ENCODE results near the gene SPACA6. TPM values are rescaled to one million over a fixed set of nuclear protein-coding genes. Genes with fewer than 3 reads are reported as not detected.

Gene SPACA6
- polyA plus RNA-seq, 3 donors, result 0.99 to 5.1 (median 2.4) TPM

DNA sequence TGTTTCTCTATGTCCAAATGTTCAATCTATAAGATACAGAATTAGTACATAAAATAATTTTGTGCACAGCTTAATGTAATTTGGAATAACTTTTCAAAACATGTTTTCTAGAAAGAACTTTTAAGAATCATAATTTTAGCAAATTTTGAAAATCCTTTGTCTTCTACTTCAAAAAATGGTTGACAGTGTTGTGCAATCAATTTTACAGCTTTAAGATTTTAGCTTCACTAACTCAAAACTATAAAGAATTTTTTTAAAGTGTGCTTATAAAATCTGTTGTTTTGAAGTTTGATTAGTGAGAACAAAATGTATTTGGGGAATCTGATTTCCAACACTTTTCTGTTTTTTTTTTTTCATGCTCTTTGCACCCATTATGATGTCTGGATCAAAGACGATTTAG, 12.7 kb upstream of the SPACA6 start:
- H3K27ac Mint-ChIP-seq, result no peak overlapping the region
- H2AFZ ChIP-seq (ENCODE audit: insufficient read depth, low read depth, low read length, poor library complexity, severe bottlenecking), result no peak overlapping the region
- no peak overlapping the region for H3K4me3 Mint-ChIP-seq
- peaks cover 5 to 7% of the 10 kb centered on the region in 2 donors for H3K4me1 ChIP-seq (ENCODE audit: control insufficient read depth in 1 of 2, insufficient read depth in 2 of 2, low read length in 2 of 2)
- peaks cover 3% of the 10 kb centered on the region in 2 donors for H3K36me3 Mint-ChIP-seq
- H3K27me3 Mint-ChIP-seq (ENCODE audit: low read depth in 3 of 3), result peaks cover 43 to 58% (median 45%) of the 10 kb centered on the region in 3 donors
- peaks cover 6% of the 10 kb centered on the region for H3K4me1 Mint-ChIP-seq
- H3K36me3 ChIP-seq (replicated peaks in 1 of 2; ENCODE audit: control insufficient read depth in 1 of 2, insufficient read depth in 2 of 2, low read length in 2 of 2), result no peaks in the 10 kb centered on the region
- no peak overlapping the region for H3K4me3 ChIP-seq (replicated peaks in 1 of 3; ENCODE audit: low read depth in 2 of 3, low read length in 3 of 3)
- no peak overlapping the region for H3K4me2 ChIP-seq (replicated peaks; ENCODE audit: extremely low read depth, low read length, poor library complexity, severe bottlenecking)
- DNase-seq, result no peak
- no peak overlapping the region for H3K9ac ChIP-seq (ENCODE audit: insufficient read depth, low read length, poor library complexity, severe bottlenecking)
- H3K27me3 ChIP-seq (ENCODE audit: control insufficient read depth in 2 of 2, insufficient read depth in 2 of 2, low read length in 2 of 2), result peaks cover 38 to 54% of the 10 kb centered on the region in 2 donors
- intact Hi-C loops (cut with micrococcal nuclease), result loop anchor here in 1 of 2 donors (10.0 kb wide), 1 partner anchor 94 kb away; no protein-coding TSS in a partner anchor
- TF ChIP-seq, protein P1, sequence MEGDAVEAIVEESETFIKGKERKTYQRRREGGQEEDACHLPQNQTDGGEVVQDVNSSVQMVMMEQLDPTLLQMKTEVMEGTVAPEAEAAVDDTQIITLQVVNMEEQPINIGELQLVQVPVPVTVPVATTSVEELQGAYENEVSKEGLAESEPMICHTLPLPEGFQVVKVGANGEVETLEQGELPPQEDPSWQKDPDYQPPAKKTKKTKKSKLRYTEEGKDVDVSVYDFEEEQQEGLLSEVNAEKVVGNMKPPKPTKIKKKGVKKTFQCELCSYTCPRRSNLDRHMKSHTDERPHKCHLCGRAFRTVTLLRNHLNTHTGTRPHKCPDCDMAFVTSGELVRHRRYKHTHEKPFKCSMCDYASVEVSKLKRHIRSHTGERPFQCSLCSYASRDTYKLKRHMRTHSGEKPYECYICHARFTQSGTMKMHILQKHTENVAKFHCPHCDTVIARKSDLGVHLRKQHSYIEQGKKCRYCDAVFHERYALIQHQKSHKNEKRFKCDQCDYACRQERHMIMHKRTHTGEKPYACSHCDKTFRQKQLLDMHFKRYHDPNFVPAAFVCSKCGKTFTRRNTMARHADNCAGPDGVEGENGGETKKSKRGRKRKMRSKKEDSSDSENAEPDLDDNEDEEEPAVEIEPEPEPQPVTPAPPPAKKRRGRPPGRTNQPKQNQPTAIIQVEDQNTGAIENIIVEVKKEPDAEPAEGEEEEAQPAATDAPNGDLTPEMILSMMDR (IDR thresholded peaks at IDR 0.05), result no peak
- no peaks in the 10 kb centered on the region for H3K79me2 ChIP-seq (ENCODE audit: insufficient read depth, low read length)
- peaks cover 9 to 20% (median 13%) of the 10 kb centered on the region in 7 donors for H3K9me3 Mint-ChIP-seq
- H4K20me1 ChIP-seq (ENCODE audit: insufficient read depth, low read length), result no peaks in the 10 kb centered on the region
- peaks cover 8 to 14% of the 10 kb centered on the region in 2 donors for H3K9me3 ChIP-seq (replicated peaks in 1 of 2; ENCODE audit: control insufficient read depth in 1 of 2, insufficient read depth in 1 of 2, low read length in 2 of 2)
- no CpG with 5 or more reads among the region's 1 CpG for WGBS (ENCODE audit: insufficient coverage)
- no peak overlapping the region for H3K27ac ChIP-seq (ENCODE audit: low read depth in 1 of 2, low read length in 2 of 2)

DNA sequence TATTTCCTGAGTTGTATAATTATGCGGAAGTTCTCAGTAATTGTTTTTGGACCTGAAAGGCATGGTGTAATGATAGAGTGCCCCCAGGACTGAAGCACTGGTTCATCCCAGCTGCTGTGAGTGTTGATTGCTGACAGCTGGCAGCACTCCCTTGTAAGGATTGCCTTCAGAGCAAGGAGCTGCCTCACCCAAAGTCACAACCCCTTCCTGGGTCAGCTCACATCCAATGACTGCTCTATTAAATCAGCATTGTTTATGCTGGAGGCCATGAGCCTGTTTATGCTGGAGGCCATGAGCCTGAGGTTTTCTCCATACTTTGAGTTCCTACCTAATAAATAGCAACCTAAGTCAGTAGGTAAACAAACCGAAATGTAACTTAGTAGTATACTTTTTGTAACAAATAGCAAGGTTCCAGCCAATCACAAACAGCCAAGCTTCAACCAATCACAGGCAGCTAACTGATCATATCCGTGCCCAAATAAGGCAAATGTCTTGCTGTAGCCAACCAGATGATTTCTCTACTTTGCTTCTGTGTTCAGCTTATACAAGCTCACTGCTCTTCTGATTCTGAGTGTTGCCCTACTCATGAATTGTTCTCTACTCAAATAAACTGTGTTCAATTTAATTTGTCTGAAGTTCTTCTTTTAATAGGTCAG, 11.7 kb upstream of the SPACA6 start:
- peak in 1 of 3 donors; percentile 45 for DNase-seq
- Histone ChIP-seq H3K9me3 (replicated peaks in 1 of 2; ENCODE audit: control insufficient read depth in 1 of 2, insufficient read depth in 1 of 2, low read length in 2 of 2) (peaks cover 4 to 11% of the 10 kb centered on the region in 2 donors), H2AFZ (ENCODE audit: insufficient read depth, low read depth, low read length, poor library complexity, severe bottlenecking) (no peak overlapping the region), H3K36me3 (replicated peaks in 1 of 2; ENCODE audit: control insufficient read depth in 1 of 2, insufficient read depth in 2 of 2, low read length in 2 of 2) (no peaks in the 10 kb centered on the region), H3K9ac (ENCODE audit: insufficient read depth, low read length, poor library complexity, severe bottlenecking) (no peak overlapping the region), H3K79me2 (ENCODE audit: insufficient read depth, low read length) (no peaks in the 10 kb centered on the region), H3K4me1 (ENCODE audit: control insufficient read depth in 1 of 2, insufficient read depth in 2 of 2, low read length in 2 of 2) (peaks cover 5 to 6% of the 10 kb centered on the region in 2 donors), H4K20me1 (ENCODE audit: insufficient read depth, low read length) (no peaks in the 10 kb centered on the region), H3K27me3 (ENCODE audit: control insufficient read depth in 2 of 2, insufficient read depth in 2 of 2, low read length in 2 of 2) (peaks cover 41 to 56% of the 10 kb centered on the region in 2 donors), H3K4me2 (replicated peaks; ENCODE audit: extremely low read depth, low read length, poor library complexity, severe bottlenecking) (no peak overlapping the region), H3K4me3 (replicated peaks in 1 of 3; ENCODE audit: low read depth in 2 of 3, low read length in 3 of 3) (no peak overlapping the region), H3K27ac (ENCODE audit: low read depth in 1 of 2, low read length in 2 of 2) (no peak overlapping the region)
- TF ChIP-seq, protein P1 (IDR thresholded peaks at IDR 0.05), result no peak
- Mint-ChIP-seq H3K27ac (peak overlapping the region in 1 of 7 donors; percentile 59), H3K36me3 (peaks cover 3% of the 10 kb centered on the region in 2 donors), H3K9me3 (peaks cover 5 to 15% (median 8%) of the 10 kb centered on the region in 7 donors), H3K27me3 (ENCODE audit: low read depth in 3 of 3) (peaks cover 41 to 59% (median 46%) of the 10 kb centered on the region in 3 donors), H3K4me3 (no peak overlapping the region), H3K4me1 (peaks cover 6% of the 10 kb centered on the region)
- intact Hi-C loops (cut with micrococcal nuclease), result loop anchor here in 1 of 2 donors (10.0 kb wide), 1 partner anchor 93 kb away; no protein-coding TSS in a partner anchor
- 86% methylated on average over 1 of the region's 3 CpGs for WGBS (ENCODE audit: insufficient coverage)
